ENCODE measurements around the gene PIP5KL1. TPM values are rescaled to one million over a fixed set of nuclear protein-coding genes. Genes with fewer than 3 reads are reported as not detected.

PIP5KL1 gene
- total RNA-seq, 1 donor from 2014 or later: 6.1 TPM

DNA sequence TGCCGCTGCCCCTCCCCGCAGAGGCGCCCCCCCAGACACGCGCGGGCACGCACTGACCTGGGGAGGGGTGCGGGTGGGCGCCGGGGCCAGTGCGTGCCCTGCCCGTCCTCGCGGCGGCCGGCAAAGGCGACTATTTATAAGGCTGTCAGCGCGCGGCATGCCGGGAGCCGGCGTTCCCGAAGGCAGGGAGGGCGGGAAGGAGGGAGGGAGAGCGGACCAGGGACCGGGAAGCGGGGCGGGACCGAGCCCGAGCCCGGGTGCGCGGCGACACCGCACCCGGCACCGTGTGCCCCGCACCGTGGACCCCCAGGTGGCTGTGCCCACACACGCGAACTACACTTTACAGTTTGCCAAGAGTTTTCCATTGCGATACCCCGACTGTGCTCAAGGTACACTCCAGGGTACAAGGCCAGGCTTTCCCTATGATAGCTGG lies 53.0 kb downstream of the PIP5KL1 start, which contains the start of gene AK1:
TSS of gene AK1 (minus strand) at position 110 of the 433 bp plus-strand sequence. CDS start 3,058 bp downstream, outside the sequence.
- DNase-seq (ENCODE audit: low spot score in 2 of 2): peak; percentile 83 to 89
- FAIRE-seq: no peak

DNA sequence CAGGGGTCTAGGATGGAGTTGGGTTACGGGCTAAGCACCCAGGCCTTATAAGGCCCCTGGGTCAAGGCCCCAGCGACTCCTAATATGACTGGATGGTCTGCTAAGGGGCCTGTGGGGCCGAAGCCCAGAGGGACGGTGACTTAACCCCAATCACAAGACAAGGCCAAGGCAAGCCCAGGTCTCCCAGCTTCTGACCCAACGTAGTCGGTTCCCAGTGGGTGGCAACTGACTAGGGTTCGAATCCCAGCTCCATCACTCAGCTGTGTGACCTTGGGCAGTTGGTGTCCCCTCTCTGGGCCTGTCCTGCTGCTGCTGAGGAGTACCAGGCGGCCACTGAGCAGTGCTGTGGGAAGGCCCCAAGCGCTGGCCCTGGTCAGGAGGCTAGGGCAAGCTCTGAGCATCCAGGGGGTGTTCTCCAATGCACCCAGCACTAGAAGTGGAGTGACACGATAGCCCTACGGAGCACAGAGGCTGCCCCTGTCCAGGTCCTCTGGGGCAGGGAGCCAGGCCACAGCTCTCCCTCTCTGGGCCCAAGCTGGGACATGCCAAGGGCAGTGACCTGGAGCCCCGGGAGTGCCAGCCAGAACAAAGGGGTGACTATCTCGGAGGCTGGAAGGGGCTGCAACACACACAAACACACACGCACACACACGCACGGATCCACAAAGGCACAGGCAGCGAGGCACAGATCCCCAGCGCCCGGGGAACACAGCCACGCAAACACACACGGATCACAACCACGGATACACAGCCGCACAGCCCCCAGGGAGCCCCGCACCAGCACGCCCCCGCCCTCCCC lies 53.6 kb downstream of the PIP5KL1 start:
- no peak for DNase-seq (ENCODE audit: low spot score in 2 of 2)
- no peak for FAIRE-seq

DNA sequence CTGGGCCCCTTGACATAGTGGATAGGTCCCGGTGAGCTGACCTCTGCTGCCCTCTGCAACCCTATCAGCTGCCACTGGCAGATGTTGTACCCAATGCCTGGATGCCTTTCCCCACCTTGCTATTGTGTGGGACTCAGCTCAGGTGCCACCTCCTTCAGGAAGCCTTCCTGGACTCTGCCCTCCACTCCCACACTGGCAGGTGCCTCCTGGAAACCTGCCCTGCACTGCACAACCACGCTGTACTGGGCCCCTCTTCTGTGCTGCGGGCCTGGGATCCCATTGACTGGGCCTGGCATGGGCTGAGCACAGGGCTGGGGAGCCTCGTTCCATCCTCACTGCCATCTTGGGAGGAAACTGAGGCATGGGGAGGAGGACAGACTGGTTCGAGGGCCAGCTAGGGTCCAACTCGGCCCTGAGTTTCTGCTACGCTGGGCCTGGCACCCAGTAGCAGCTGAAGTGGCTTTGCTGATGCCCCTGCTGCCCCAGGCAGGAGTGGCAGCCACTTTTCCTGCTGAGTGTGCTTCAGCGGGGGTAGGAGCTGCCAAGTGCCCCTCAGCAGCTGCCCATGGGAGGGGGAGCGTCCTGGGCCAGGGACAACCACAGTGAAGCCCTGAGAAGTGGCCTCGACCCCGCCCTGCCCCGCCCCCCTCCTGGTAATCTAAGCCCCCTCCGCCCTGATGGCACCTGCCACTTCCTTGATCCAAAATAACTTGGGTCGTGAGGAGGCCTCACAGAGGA lies 54.4 kb downstream of the PIP5KL1 start:
- DNase-seq (ENCODE audit: low spot score in 2 of 2) (no peak), FAIRE-seq (no peak)

DNA sequence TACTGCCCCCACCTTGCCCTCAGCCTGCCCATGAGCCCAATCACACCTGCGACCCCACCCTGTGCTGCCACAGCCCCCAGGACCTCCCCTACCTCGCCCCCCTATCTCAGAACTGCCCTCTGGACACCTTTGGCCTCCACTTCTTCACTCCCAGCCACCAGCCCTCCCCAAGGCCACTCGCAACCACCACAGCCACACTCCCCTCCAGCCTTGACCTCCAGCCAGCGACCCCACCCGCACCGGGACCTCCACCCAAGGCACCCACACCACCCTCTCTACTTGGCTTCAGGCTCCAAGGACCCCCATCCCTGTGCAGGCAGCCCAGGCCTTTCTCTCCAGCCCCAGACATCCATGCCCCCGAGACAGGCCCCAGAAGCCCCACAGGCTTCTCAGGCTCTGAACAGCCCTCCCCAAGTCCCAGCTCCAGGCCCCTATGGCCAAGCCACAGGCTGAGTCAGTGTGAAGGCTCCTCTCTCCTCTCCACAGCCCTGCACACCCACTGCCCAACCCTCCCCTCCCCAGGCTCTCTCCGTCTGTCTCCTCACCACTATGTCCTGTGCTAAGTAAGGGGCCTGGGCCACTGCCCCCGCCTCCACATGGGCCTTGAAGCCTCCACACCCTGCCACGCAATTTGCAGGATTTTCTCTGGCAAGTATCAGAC lies 55.1 kb downstream of the PIP5KL1 start:
- FAIRE-seq: no peak
- DNase-seq (ENCODE audit: low spot score in 2 of 2): no peak

DNA sequence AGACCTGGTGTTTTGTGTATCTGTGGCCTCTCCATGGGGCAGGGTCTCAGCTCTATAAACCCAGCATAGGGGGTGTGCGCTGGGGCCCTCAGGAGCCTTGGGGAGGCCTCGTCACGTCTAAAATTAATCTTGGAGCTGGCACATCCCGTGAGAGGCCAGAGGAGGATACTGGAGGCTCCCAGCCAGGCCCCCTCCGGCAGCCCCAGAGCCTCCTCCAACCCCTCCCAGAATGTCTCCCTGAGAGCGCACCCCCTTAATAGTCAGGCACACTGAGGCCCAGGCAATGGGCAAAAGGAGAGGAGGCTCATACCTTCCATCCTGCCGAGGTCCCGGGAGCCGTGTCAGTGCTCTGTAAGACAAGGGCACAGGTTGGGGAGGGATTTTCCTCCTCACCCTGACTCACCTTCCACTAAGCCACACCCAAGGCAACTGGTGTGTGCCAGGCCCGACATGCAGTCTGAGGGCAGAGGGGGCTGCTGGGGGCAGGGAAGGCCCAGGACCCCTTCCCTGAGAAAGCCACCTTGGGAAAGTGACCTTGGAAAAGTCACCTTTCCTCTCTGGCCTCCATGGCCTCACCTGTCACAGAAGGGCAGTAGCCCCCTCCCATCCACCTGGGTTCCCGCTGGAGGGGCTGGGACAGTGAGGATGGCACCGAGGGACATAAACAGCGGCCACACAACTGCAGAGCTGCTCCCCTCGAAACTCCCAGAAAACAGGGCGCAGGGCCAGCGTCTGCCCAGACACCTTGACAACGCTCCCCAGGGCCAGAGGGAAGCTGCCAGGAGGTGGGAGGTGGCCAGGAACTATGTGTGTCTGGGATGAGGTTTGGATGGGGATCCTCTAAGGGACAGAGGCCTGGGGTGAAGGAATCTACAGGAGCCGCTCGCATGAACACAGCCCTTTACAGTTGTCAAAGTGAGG lies 56.0 kb downstream of the PIP5KL1 start:
- DNase-seq (ENCODE audit: low spot score in 2 of 2): no peak

DNA sequence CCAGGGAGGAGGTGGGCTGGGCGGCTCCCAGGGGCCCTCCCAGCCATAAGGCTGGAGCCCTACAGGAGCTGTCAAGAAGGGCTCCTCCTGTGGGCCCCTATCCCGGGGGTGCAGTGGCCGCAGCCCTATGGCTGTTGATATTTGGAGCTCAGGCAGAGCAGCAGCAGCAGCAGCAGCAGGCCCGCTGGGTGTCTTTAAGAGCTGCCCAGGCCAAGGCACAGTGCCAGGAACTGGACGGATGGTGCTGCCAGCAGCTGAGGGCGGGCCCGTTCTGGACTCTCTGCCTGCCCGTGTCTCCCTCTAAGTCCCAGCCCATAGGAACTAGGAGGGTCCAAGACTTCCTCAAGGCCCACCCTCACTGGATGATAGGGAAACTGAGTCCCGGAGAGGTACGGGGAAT lies 56.7 kb downstream of the PIP5KL1 start:
- peak; percentile 78 to 84 for DNase-seq (ENCODE audit: low spot score in 2 of 2)
- no peak for FAIRE-seq

More for the DNA sequence above, 56.0 kb downstream of the PIP5KL1 start:
- FAIRE-seq: no peak

DNA sequence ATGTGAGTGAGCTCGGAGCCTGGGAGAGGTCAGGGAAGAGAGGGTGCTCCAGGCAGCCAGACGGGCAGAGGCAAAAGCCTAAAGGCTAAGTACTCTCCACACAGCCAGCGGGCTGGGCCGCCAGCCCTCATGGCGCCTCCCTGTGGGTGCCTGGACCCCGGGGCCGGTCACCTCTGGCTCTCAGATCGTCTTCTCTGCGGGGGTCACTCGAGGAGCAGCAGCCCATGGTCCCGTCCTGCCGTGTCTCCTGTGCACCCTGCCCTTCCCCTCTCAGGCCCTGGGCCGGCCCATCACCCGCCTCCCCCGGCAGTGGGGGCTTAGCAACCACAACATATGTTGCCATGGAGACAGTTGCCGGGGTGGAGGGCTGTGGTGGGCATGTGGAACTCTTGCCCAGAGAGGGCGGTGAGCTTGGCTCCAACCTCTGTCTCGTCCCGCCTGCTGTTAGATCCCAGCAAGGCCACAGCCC lies 57.3 kb downstream of the PIP5KL1 start:
- DNase-seq (ENCODE audit: low spot score in 2 of 2): no peak
- no peak for FAIRE-seq

DNA sequence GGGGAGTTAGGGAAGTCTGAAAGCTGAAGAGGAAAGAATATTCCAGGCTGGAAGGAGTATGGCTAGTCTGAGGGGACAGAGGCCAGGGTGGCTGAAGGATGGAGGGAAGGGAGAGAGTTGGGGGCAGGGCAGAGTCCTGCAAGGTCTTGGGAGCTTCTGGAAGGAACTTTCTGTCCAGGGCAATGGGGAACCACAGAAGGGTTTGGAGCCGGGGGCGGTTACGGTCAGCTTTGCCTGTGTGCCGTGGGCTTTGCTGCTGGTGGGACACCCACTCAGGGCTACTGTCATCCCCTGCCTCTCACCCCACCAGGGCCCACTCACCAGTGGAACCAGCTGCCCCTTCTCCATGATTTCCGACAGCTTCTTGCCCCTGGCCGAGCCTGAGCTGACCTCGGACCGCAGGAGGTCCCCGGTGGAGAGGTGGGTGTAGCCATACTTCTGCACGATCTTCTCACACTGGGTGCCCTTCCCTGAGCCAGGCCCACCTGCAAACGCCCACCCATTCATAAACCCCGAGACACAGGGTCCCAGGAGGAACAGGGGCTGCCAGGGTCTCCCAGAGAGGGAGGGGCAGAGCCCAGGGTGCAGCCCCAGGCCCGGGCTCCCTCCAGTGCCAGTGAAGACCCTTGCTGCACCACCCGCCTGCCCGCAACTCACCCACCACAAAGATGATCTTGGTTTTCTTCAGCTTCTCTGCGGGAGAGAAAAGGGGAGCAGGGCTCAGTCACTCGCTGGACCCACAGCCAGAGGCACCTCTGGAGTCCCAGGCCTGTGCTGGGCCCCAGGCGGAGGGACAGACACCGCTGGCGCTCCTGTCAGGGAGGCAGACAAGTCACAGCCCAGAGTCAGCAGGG lies 58.0 kb downstream of the PIP5KL1 start:
- FAIRE-seq (no peak), DNase-seq (ENCODE audit: low spot score in 2 of 2) (no peak)

DNA sequence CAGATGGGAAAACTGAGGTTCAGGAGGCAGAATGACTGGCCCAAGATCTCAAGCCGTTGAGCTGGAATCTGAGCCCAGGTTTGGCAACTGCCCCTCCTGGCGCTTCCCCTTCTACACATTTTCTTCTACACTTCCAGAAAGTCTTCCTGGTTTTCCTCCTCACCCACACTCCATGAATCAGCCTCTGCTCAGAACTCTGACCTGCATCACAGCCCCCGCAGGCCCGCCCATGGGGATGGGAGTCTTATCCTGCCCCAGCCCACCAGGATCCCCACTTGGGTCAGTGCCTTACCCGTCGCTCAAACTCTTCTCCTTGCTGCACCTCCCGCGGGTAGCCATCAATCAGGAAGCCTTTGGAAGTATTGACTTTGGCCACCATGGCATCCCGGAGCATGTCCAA lies 59.0 kb downstream of the PIP5KL1 start:
- no peak for DNase-seq (ENCODE audit: low spot score in 2 of 2)
- no peak for FAIRE-seq

DNA sequence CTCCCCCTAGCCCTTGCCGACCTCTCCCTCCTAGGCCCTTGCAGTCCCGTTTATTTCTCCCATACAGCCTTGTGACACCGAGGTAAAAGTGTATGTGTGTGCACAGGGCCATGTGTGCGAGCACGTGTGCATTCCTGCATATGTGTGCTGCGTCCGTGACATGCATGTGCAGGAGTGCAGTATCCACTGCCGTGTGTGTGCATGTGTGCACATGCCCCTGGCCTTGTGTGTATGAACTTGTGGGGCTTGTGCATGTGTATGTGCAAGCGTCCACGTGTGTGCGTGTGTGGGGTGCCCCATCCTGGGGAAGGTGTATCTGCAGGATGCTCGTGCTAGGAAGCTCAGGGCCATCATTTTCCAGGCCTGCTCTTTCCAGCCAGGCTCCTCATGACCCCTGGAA lies 59.7 kb downstream of the PIP5KL1 start:
- DNase-seq (ENCODE audit: low spot score in 2 of 2) (no peak), FAIRE-seq (no peak)

Other genes with a start within 250 kb of the PIP5KL1 start
- not detected for gene CFAP157, start 223.8 kb downstream of the PIP5KL1 start, total RNA-seq
- 6.9 TPM for gene PTRH1, start 215.1 kb downstream of the PIP5KL1 start, total RNA-seq
- not detected for gene TTC16, start 214.7 kb downstream of the PIP5KL1 start, total RNA-seq
- 7.3 TPM for gene TOR2A, start 195.5 kb downstream of the PIP5KL1 start, total RNA-seq
- gene SH2D3C, start 152.1 kb downstream of the PIP5KL1 start, total RNA-seq: 6.1 TPM
- 40.4 TPM for gene CDK9, start 144.7 kb downstream of the PIP5KL1 start, total RNA-seq
- 18.3 TPM for gene FPGS, start 127.9 kb downstream of the PIP5KL1 start, total RNA-seq
- 0.82 TPM for gene ENG, start 76.1 kb downstream of the PIP5KL1 start, total RNA-seq
- gene AK1, start 53.1 kb downstream of the PIP5KL1 start, total RNA-seq: 25.7 TPM
- gene ST6GALNAC6, start 31.2 kb downstream of the PIP5KL1 start, total RNA-seq: 28.5 TPM
- gene ST6GALNAC4, start 13.7 kb downstream of the PIP5KL1 start, total RNA-seq: 6.5 TPM
- 11.4 TPM for gene DPM2, start 7.1 kb upstream of the PIP5KL1 start, total RNA-seq
- gene EEIG1, start 50.2 kb upstream of the PIP5KL1 start, total RNA-seq: 5.7 TPM
- gene NAIF1, start 136.5 kb upstream of the PIP5KL1 start, total RNA-seq: 9.0 TPM
- gene SLC25A25, start 137.5 kb upstream of the PIP5KL1 start, total RNA-seq: 29.8 TPM
- gene PTGES2, start 197.0 kb upstream of the PIP5KL1 start, total RNA-seq: 58.3 TPM
- gene LCN2, start 218.7 kb upstream of the PIP5KL1 start, total RNA-seq: not detected
- gene BBLN, start 229.5 kb upstream of the PIP5KL1 start, total RNA-seq: 55.4 TPM

Measured in frontal cortex (tissue), 4 donors.